ENCODE measurements around the gene NT5C.

DNA sequence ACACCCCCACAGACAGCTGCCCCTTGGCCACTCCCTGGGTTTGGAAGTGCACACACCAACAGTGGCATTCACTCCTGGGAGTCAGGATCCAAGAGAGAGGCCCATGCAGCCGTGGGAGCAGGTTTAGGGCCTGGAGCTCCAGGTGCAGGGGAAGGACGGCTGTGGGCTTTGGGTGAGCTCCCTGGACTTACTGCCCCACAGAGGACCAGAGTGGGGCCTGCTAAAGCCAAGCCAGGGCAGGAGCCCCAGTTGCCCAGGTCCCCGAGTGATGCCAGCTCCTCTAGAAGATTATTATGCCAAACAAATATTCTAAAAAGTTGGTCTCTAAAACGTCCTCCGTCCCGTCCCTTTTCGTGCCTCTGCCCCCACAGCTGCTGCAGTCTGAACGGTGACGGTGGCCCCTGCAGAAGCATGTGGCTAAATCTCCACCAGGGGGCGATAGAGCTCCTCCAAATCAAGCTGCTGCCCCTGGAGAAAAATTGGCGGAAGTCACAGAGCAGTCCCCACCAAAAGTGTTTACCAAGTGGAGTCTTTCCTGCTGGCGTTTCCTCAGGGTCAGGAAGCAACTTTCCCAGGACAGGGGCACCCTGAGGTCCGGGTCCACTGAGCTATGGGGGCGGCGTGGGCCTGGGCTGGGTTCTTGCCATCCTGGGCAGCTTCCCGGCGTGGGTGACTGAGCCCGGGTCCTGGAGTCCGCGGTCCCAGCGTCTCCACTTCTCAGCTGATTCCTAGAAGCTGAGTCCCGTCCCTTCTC is 17.6 kb downstream of the NT5C start:
- TF ChIP-seq EZH2phosphoT487 (IDR thresholded peaks at IDR 0.05; ENCODE audit: borderline replicate concordance, low read length) = no peak
- TF ChIP-seq EZH2 (IDR thresholded peaks at IDR 0.05; ENCODE audit: low read length, unreplicated experiment) = no peak
- TF ChIP-seq, protein P1, sequence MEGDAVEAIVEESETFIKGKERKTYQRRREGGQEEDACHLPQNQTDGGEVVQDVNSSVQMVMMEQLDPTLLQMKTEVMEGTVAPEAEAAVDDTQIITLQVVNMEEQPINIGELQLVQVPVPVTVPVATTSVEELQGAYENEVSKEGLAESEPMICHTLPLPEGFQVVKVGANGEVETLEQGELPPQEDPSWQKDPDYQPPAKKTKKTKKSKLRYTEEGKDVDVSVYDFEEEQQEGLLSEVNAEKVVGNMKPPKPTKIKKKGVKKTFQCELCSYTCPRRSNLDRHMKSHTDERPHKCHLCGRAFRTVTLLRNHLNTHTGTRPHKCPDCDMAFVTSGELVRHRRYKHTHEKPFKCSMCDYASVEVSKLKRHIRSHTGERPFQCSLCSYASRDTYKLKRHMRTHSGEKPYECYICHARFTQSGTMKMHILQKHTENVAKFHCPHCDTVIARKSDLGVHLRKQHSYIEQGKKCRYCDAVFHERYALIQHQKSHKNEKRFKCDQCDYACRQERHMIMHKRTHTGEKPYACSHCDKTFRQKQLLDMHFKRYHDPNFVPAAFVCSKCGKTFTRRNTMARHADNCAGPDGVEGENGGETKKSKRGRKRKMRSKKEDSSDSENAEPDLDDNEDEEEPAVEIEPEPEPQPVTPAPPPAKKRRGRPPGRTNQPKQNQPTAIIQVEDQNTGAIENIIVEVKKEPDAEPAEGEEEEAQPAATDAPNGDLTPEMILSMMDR (conservative IDR thresholded peaks at IDR 0.05; ENCODE audit: low read depth, low read length) = peak; percentile 98

All from PC-3 (cell line).